ENCODE results near the gene LPIN2.

GRCh38 chr18:2979871-2980790 is 32.8 kb downstream of the LPIN2 start:
- TF ChIP-seq CTCF (IDR thresholded peaks at IDR 0.05; ENCODE audit: low read depth, low read length) (no peak), POLR2A (IDR thresholded peaks at IDR 0.05; ENCODE audit: extremely low read depth, insufficient read length) (no peak)
